GM23338 (cell line): ENCODE measurements around the gene LRRC17. TPM values are rescaled to one million over a fixed set of nuclear protein-coding genes. Genes with fewer than 3 reads are reported as not detected.

Experiments
- ATAC-seq: fragments of 200-7000 bp; cut with Tn5 transposase; 3 replicates; pipeline ENCODE4 v1.9.1; 2020
- DNase-seq: peaks from one replicate; pipeline ENCODE4 v3.0.0-alpha.2; 2015; ENCODE audit warnings: low spot score
- H2AFZ ChIP-seq: fragments of 200-600 bp; sonication (generic); 2 replicates; pipeline ENCODE4 v1.8.0; 2016; ENCODE audit warnings: antibody characterized with exemption, mild to moderate bottlenecking, moderate library complexity
- H3F3A ChIP-seq: fragments of 200-600 bp; sonication (generic); replicated peaks from 2 replicates; pipeline ENCODE4 v1.8.0; 2017; ENCODE audit warnings: antibody characterized with exemption, mixed run types, low read depth
- H3K27ac ChIP-seq: fragments of 200-600 bp; sonication (generic); 2 replicates; pipeline ENCODE4 v1.6.1; 2016; ENCODE audit warnings: low read depth
- H3K27me3 ChIP-seq: fragments of 200-600 bp; sonication (generic); 2 replicates; pipeline ENCODE4 v1.8.0; 2016; ENCODE audit warnings: mild to moderate bottlenecking, mixed run types, moderate library complexity; ENCODE audit not compliant: insufficient read depth
- H3K36me3 ChIP-seq: fragments of 200-600 bp; sonication (generic); 2 replicates; pipeline ENCODE4 v1.8.0; 2016; ENCODE audit warnings: mild to moderate bottlenecking; ENCODE audit not compliant: insufficient read depth
- H3K4me1 ChIP-seq: fragments of 200-600 bp; sonication (generic); 2 replicates; pipeline ENCODE4 v1.8.0; 2016; ENCODE audit warnings: mild to moderate bottlenecking, moderate library complexity; ENCODE audit not compliant: insufficient read depth
- H3K4me2 ChIP-seq: fragments of 200-600 bp; sonication (generic); 2 replicates; pipeline ENCODE4 v1.7.1; 2017; ENCODE audit warnings: mixed run types
- H3K4me3 ChIP-seq: fragments of 200-600 bp; sonication (generic); 2 replicates; pipeline ENCODE4 v1.6.1; 2016; ENCODE audit warnings: mixed run types
- H3K79me2 ChIP-seq: fragments of 200-600 bp; sonication (generic); replicated peaks from 2 replicates; pipeline ENCODE4 v1.8.0; 2017; ENCODE audit warnings: mild to moderate bottlenecking; ENCODE audit not compliant: insufficient read depth
- H3K9me2 ChIP-seq: fragments of 200-600 bp; sonication (generic); 2 replicates; pipeline ENCODE4 v1.8.0; 2017; ENCODE audit not compliant: insufficient read depth
- H4K20me1 ChIP-seq: fragments of 200-600 bp; sonication (generic); replicated peaks from 2 replicates; pipeline ENCODE4 v1.8.0; 2017; ENCODE audit warnings: mild to moderate bottlenecking; ENCODE audit not compliant: insufficient read depth
- H3K27ac Mint-ChIP-seq: 2 replicates; pipeline ENCODE4 v1.8.0; 2020; ENCODE audit warnings: inconsistent platforms, mild to moderate bottlenecking, moderate library complexity, mixed read lengths
- H3K27me3 Mint-ChIP-seq: 3 replicates; pipeline ENCODE4 v1.8.0; 2022; ENCODE audit warnings: low read depth, mild to moderate bottlenecking, moderate library complexity, mixed read lengths, inconsistent platforms; ENCODE audit not compliant: insufficient read depth, poor library complexity
- H3K36me3 Mint-ChIP-seq: 3 replicates; pipeline ENCODE4 v1.8.0; 2021; ENCODE audit warnings: low read depth, mild to moderate bottlenecking, inconsistent platforms, moderate library complexity, mixed read lengths
- H3K4me1 Mint-ChIP-seq: 3 replicates; pipeline ENCODE4 v1.8.0; 2020; ENCODE audit warnings: mild to moderate bottlenecking, inconsistent platforms, mixed read lengths
- H3K4me3 Mint-ChIP-seq: 3 replicates; pipeline ENCODE4 v1.8.0; 2021; ENCODE audit warnings: moderate library complexity, mild to moderate bottlenecking, inconsistent platforms, mixed read lengths
- H3K9me3 Mint-ChIP-seq: 3 replicates; pipeline ENCODE4 v1.8.0; 2020; ENCODE audit warnings: moderate library complexity, mild to moderate bottlenecking, inconsistent platforms, mixed read lengths
- EZH2phosphoT487 ChIP-seq: fragments of 200-600 bp; sonication (generic); IDR thresholded peaks from one replicate; pipeline ENCODE4 v1.8.1; 2018; ENCODE audit warnings: antibody characterized with exemption; ENCODE audit not compliant: unreplicated experiment
- polyA plus RNA-seq: library from polyadenylated mRNA; unstranded; fragments of >200 nt; fragmentation: Nextera tagmentation; extraction: Ambion mirVana; gene quantifications from 2 replicates; pipeline ENCODE4 v1.2.1, GENCODE V29; 2016
- total RNA-seq: library from RNA; depleted of rRNA; stranded (reverse); fragments of >200 nt; shearing (Covaris generic); gene quantifications from 2 replicates; pipeline ENCODE4 v1.2.3, GENCODE V29; 2014
- TF ChIP-seq, protein P1 (sequence below): fragments of 250-450 bp; sonication (Bioruptor Pico); IDR thresholded peaks from 2 replicates; pipeline ENCODE4 v1.5.0; 2020; ENCODE audit warnings: mild to moderate bottlenecking, moderate library complexity

LRRC17 gene
- total and polyA plus RNA-seq, 2 experiments from 2014 or later, result 2.8 to 3.1 TPM

DNA sequence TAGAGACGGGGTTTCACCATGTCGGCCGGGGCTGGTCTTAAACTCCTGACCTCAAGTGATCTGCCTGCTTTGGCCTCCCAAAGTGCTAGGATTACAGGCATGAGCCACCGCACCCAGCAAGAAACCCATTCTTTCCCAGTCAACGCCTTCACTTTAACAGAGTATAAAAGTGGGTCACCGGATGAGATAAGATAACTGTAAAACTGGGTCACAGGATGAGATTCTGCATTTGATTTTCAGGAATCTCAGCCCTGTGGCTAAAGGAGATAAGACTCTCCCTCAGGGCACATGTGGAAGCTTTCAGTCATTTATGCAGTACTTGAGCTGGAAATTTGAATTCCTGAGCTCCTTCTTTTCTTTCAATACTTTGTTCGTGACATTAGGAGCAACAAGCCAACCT lies 70.8 kb downstream of the LRRC17 start:
- Mint-ChIP-seq H3K4me3 (no peak overlapping the region), H3K27me3 (peaks cover 2% of the 10 kb centered on the region), H3K27ac (no peak overlapping the region), H3K36me3 (no peaks in the 10 kb centered on the region), H3K9me3 (no peaks in the 10 kb centered on the region), H3K4me1 (peaks cover 3% of the 10 kb centered on the region; the same call in 2 of the 3 replicates)
- Histone ChIP-seq H3K9me2 (no peaks in the 10 kb centered on the region), H3F3A (no peaks in the 10 kb centered on the region), H3K4me1 (no peaks in the 10 kb centered on the region), H3K4me2 (no peak overlapping the region), H3K36me3 (no peaks in the 10 kb centered on the region), H3K27ac (no peak overlapping the region), H2AFZ (no peak overlapping the region), H3K4me3 (no peak overlapping the region), H3K79me2 (no peaks in the 10 kb centered on the region), H4K20me1 (no peaks in the 10 kb centered on the region), H3K27me3 (no peaks in the 10 kb centered on the region)
- TF ChIP-seq, protein P1, sequence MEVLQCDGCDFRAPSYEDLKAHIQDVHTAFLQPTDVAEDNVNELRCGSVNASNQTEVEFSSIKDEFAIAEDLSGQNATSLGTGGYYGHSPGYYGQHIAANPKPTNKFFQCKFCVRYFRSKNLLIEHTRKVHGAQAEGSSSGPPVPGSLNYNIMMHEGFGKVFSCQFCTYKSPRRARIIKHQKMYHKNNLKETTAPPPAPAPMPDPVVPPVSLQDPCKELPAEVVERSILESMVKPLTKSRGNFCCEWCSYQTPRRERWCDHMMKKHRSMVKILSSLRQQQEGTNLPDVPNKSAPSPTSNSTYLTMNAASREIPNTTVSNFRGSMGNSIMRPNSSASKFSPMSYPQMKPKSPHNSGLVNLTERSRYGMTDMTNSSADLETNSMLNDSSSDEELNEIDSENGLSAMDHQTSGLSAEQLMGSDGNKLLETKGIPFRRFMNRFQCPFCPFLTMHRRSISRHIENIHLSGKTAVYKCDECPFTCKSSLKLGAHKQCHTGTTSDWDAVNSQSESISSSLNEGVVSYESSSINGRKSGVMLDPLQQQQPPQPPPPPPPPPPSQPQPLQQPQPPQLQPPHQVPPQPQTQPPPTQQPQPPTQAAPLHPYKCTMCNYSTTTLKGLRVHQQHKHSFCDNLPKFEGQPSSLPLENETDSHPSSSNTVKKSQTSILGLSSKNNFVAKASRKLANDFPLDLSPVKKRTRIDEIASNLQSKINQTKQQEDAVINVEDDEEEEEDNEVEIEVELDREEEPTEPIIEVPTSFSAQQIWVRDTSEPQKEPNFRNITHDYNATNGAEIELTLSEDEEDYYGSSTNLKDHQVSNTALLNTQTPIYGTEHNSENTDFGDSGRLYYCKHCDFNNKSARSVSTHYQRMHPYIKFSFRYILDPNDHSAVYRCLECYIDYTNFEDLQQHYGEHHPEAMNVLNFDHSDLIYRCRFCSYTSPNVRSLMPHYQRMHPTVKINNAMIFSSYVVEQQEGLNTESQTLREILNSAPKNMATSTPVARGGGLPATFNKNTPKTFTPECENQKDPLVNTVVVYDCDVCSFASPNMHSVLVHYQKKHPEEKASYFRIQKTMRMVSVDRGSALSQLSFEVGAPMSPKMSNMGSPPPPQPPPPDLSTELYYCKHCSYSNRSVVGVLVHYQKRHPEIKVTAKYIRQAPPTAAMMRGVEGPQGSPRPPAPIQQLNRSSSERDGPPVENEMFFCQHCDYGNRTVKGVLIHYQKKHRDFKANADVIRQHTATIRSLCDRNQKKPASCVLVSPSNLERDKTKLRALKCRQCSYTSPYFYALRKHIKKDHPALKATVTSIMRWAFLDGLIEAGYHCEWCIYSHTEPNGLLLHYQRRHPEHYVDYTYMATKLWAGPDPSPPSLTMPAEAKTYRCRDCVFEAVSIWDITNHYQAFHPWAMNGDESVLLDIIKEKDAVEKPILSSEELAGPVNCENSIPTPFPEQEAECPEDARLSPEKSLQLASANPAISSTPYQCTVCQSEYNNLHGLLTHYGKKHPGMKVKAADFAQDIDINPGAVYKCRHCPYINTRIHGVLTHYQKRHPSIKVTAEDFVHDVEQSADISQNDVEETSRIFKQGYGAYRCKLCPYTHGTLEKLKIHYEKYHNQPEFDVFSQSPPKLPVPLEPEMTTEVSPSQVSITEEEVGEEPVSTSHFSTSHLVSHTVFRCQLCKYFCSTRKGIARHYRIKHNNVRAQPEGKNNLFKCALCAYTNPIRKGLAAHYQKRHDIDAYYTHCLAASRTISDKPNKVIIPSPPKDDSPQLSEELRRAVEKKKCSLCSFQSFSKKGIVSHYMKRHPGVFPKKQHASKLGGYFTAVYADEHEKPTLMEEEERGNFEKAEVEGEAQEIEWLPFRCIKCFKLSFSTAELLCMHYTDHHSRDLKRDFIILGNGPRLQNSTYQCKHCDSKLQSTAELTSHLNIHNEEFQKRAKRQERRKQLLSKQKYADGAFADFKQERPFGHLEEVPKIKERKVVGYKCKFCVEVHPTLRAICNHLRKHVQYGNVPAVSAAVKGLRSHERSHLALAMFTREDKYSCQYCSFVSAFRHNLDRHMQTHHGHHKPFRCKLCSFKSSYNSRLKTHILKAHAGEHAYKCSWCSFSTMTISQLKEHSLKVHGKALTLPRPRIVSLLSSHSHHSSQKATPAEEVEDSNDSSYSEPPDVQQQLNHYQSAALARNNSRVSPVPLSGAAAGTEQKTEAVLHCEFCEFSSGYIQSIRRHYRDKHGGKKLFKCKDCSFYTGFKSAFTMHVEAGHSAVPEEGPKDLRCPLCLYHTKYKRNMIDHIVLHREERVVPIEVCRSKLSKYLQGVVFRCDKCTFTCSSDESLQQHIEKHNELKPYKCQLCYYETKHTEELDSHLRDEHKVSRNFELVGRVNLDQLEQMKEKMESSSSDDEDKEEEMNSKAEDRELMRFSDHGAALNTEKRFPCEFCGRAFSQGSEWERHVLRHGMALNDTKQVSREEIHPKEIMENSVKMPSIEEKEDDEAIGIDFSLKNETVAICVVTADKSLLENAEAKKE (CRISPR knock-in tag), result no peak
- ATAC-seq (no peak), DNase-seq (no peak)

DNA sequence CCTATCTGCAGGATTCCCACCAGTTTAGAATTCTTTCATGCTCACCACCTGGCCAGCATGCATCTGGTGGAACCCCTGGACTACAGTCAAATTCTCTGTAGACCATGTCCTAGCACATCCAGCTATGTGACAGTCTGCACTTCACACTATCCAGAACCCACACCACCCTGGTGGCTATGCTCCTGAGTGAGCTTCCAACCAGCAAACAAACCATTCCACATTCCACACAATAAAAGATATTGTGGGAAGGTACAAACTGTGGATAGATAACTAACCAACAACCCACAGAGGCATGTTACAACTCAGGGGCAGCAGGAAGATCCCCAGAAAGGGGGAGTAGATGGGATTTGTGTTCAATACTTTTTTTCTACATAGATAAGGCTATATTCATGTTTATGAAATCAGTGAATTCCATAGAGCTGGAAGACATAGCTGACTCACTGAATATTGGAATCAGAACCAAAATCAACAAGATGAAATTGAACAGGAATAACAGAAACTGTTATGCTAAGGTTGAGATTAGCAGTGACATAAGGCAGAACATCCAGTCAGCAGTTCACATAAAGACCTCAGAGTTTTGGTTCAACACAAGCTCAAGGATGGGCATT lies 72.5 kb downstream of the LRRC17 start:
- Histone ChIP-seq H3K4me2 (no peak overlapping the region), H3K79me2 (no peaks in the 10 kb centered on the region), H3K36me3 (no peaks in the 10 kb centered on the region), H4K20me1 (no peaks in the 10 kb centered on the region), H2AFZ (no peak overlapping the region), H3K4me1 (no peaks in the 10 kb centered on the region), H3K4me3 (no peak overlapping the region), H3K27ac (no peak overlapping the region), H3F3A (no peaks in the 10 kb centered on the region), H3K9me2 (0 out of 2 replicates have a peak, but pooled peaks cover under 1% of the 10 kb centered on the region), H3K27me3 (no peaks in the 10 kb centered on the region)
- no peaks in the 10 kb centered on the region for H3K9me3 Mint-ChIP-seq
- TF ChIP-seq EZH2phosphoT487, result no peak
- H3K4me1 Mint-ChIP-seq, result no peaks in the 10 kb centered on the region
- no peak overlapping the region for H3K27ac Mint-ChIP-seq
- DNase-seq, result no peak
- H3K36me3 Mint-ChIP-seq, result no peaks in the 10 kb centered on the region
- no peak for ATAC-seq
- H3K4me3 Mint-ChIP-seq, result no peak overlapping the region
- peaks cover 2% of the 10 kb centered on the region for H3K27me3 Mint-ChIP-seq
